ENCODE results near the gene TMEM231. TPM values are rescaled to one million over a fixed set of nuclear protein-coding genes. Genes with fewer than 3 reads are reported as not detected.

The TMEM231 gene
- total and polyA plus RNA-seq, 2 donors (not counting 1 experiment from before 2014, with no cell fraction given) = 9.6 to 18.8 TPM

- Histone ChIP-seq H3K4me2 (ENCODE audit: extremely low read depth, insufficient read depth, low read length) (no peak overlapping the region), H3K27me3 (ENCODE audit: control insufficient read depth, insufficient read depth, low read length) (no peaks in the 10 kb centered on the region), H3K9me3 (ENCODE audit: control insufficient read depth, insufficient read depth, low read depth, low read length) (no peaks in the 10 kb centered on the region), H3K79me2 (ENCODE audit: control insufficient read depth, insufficient read depth, low read length) (peaks cover 17% of the 10 kb centered on the region), H3K9ac (ENCODE audit: insufficient read depth, low read length) (no peak overlapping the region), H4K20me1 (ENCODE audit: control insufficient read depth, extremely low read depth, insufficient read depth, low read length) (no peaks in the 10 kb centered on the region), H3K27ac (ENCODE audit: insufficient read depth, low read length) (no peak overlapping the region), H3K4me3 (replicated peaks in 1 of 4; ENCODE audit: control extremely low read depth in 1 of 4, insufficient read depth in 1 of 4, low read depth in 3 of 4, low read length in 4 of 4) (no peak overlapping the region), H3K4me1 (ENCODE audit: control insufficient read depth, extremely low read depth, insufficient read depth, low read length) (peaks cover 13% of the 10 kb centered on the region), H3K36me3 (ENCODE audit: control insufficient read depth, insufficient read depth, low read length) (peaks cover 6% of the 10 kb centered on the region), H2AFZ (ENCODE audit: low read length) (no peak overlapping the region)
- DNase-seq (ENCODE audit: low read depth in 2 of 2) = no peak
- TF ChIP-seq, protein P1, sequence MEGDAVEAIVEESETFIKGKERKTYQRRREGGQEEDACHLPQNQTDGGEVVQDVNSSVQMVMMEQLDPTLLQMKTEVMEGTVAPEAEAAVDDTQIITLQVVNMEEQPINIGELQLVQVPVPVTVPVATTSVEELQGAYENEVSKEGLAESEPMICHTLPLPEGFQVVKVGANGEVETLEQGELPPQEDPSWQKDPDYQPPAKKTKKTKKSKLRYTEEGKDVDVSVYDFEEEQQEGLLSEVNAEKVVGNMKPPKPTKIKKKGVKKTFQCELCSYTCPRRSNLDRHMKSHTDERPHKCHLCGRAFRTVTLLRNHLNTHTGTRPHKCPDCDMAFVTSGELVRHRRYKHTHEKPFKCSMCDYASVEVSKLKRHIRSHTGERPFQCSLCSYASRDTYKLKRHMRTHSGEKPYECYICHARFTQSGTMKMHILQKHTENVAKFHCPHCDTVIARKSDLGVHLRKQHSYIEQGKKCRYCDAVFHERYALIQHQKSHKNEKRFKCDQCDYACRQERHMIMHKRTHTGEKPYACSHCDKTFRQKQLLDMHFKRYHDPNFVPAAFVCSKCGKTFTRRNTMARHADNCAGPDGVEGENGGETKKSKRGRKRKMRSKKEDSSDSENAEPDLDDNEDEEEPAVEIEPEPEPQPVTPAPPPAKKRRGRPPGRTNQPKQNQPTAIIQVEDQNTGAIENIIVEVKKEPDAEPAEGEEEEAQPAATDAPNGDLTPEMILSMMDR (conservative IDR thresholded peaks at IDR 0.05 in 1 of 2, IDR thresholded peaks at IDR 0.05 in 1 of 2; ENCODE audit: low read depth in 1 of 2, low read length in 2 of 2) = no peak
- TF ChIP-seq EZH2 (IDR thresholded peaks at IDR 0.05; ENCODE audit: low read length, missing control alignments) = no peak
These were observed 11.9 kb upstream of the TMEM231 start for GRCh38 chr16:75567911-75568310.

DNA sequence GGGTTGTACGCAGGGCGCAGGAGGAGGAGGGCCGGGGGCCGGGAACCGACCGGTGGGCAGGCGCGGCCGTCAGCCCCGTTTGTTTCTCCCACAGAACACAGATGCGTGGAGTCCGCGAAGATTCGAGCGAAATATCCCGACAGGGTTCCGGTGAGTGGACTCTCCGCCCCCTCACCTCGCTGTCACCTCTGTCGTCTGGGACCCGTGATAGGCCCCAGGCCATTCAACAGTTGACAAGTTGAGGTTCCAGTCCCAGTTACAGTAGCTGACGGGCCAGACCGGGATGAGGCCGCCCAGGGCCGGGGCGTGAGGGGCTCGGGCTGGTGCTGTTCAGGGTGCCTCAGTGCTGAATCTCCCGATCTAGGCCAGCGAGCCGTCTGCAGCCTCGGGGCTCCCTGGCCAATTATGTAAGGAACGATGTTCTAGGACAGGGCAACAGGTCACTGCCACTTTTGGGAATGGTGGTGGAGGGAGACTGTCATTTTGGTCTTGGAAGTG lies 10.8 kb upstream of the TMEM231 start:
- H3K4me3 ChIP-seq (replicated peaks in 1 of 4; ENCODE audit: control extremely low read depth in 1 of 4, insufficient read depth in 1 of 4, low read depth in 3 of 4, low read length in 4 of 4) = peak overlapping the region; percentile 84 to 99 (median 90)
- H3K36me3 ChIP-seq (ENCODE audit: control insufficient read depth, insufficient read depth, low read length) = peaks cover 2% of the 10 kb centered on the region
- peak overlapping the region; percentile 77 for H3K4me2 ChIP-seq (ENCODE audit: extremely low read depth, insufficient read depth, low read length)
- TF ChIP-seq, protein P1 (conservative IDR thresholded peaks at IDR 0.05 in 1 of 2, IDR thresholded peaks at IDR 0.05 in 1 of 2; ENCODE audit: low read depth in 1 of 2, low read length in 2 of 2) = no peak
- TF ChIP-seq EZH2 (IDR thresholded peaks at IDR 0.05; ENCODE audit: low read length, missing control alignments) = no peak
- H2AFZ ChIP-seq (ENCODE audit: low read length) = peak overlapping the region; percentile 60
- H3K79me2 ChIP-seq (ENCODE audit: control insufficient read depth, insufficient read depth, low read length) = peaks cover 15% of the 10 kb centered on the region
- no peaks in the 10 kb centered on the region for H4K20me1 ChIP-seq (ENCODE audit: control insufficient read depth, extremely low read depth, insufficient read depth, low read length)
- H3K4me1 ChIP-seq (ENCODE audit: control insufficient read depth, extremely low read depth, insufficient read depth, low read length) = peaks cover 13% of the 10 kb centered on the region
- peak in 1 of 2 donors; percentile 10 for DNase-seq (ENCODE audit: low read depth in 2 of 2)
- peak overlapping the region; percentile 65 for H3K27ac ChIP-seq (ENCODE audit: insufficient read depth, low read length)
- no peaks in the 10 kb centered on the region for H3K27me3 ChIP-seq (ENCODE audit: control insufficient read depth, insufficient read depth, low read length)
- H3K9me3 ChIP-seq (ENCODE audit: control insufficient read depth, insufficient read depth, low read depth, low read length) = no peaks in the 10 kb centered on the region
- H3K9ac ChIP-seq (ENCODE audit: insufficient read depth, low read length) = peak overlapping the region; percentile 73

GRCh38 chr16:75566040-75566757 lies 10.1 kb upstream of the TMEM231 start, which contains the start of gene GABARAPL2:
TSS of gene GABARAPL2 (plus strand) at chr16:75566379. CDS start at chr16:75566487, 108 bp downstream.
- H3K36me3 ChIP-seq (ENCODE audit: control insufficient read depth, insufficient read depth, low read length) = peaks cover 2% of the 10 kb centered on the region

More at GRCh38 chr16:75566040-75566757, 10.1 kb upstream of the TMEM231 start, which contains the start of gene GABARAPL2:
- peak within 1 kb of the TSS; percentile 73 for H3K9ac ChIP-seq (ENCODE audit: insufficient read depth, low read length)
- H3K4me2 ChIP-seq (ENCODE audit: extremely low read depth, insufficient read depth, low read length) = peak within 1 kb of the TSS; percentile 99
- DNase-seq (ENCODE audit: low read depth in 2 of 2) = peak; percentile 60 to 70
- H3K27ac ChIP-seq (ENCODE audit: insufficient read depth, low read length) = peak within 1 kb of the TSS; percentile 65
- H3K9me3 ChIP-seq (ENCODE audit: control insufficient read depth, insufficient read depth, low read depth, low read length) = no peaks in the 10 kb centered on the region
- peaks cover 13% of the 10 kb centered on the region for H3K4me1 ChIP-seq (ENCODE audit: control insufficient read depth, extremely low read depth, insufficient read depth, low read length)
- peak within 1 kb of the TSS; percentile 97 for H2AFZ ChIP-seq (ENCODE audit: low read length)
- no peak for TF ChIP-seq EZH2 (IDR thresholded peaks at IDR 0.05; ENCODE audit: low read length, missing control alignments)
- TF ChIP-seq, protein P1 (conservative IDR thresholded peaks at IDR 0.05 in 1 of 2, IDR thresholded peaks at IDR 0.05 in 1 of 2; ENCODE audit: low read depth in 1 of 2, low read length in 2 of 2) = no peak
- H3K79me2 ChIP-seq (ENCODE audit: control insufficient read depth, insufficient read depth, low read length) = peaks cover 15% of the 10 kb centered on the region
- H3K4me3 ChIP-seq (replicated peaks in 1 of 4; ENCODE audit: control extremely low read depth in 1 of 4, insufficient read depth in 1 of 4, low read depth in 3 of 4, low read length in 4 of 4) = peak within 1 kb of the TSS; percentile 89 to 99 (median 92)
- H3K27me3 ChIP-seq (ENCODE audit: control insufficient read depth, insufficient read depth, low read length) = no peaks in the 10 kb centered on the region
- H4K20me1 ChIP-seq (ENCODE audit: control insufficient read depth, extremely low read depth, insufficient read depth, low read length) = no peaks in the 10 kb centered on the region
